Measurements from ENCODE around the gene RAB44. TPM values are rescaled to one million over a fixed set of nuclear protein-coding genes. Genes with fewer than 3 reads are reported as not detected.

The RAB44 gene
- total RNA-seq, 2 experiments from 2014 or later = 0.07 TPM; not detected in 1

DNA sequence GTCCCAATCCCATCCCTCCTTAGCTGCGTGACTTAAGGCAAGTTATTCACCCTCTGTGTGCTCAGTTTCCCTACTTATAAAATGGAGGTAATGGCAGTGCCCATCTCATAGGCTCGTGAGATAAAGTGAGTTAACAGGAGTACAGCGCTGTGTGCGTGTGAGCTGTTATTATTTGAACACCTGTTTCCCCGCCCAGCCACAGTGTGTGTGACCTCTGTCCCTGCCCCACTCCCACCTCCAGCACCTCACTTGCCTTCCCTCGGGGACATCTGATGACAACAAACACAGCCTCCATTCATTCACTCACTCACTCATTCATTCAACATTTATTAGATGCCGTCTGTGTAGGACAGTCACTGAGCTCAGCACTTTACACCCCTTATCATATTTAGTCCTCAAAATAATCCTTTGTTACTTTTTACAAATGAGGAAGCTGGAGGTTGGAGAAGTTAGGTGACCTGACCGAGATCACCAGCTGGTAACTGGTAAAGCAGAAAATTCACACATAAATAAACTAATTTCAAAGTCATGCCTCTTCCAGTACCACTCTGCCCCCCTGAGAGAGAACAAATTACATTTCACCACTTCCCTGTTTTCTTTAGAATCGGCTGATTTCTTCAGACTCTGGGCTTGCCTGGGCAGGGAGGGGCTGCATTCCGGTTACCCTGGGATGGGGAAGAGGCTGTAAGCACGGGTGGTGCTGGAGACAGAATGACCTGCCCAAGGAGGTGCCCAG is 83.0 kb downstream of the RAB44 start:
- ATAC-seq = no peak
- intact Hi-C loops (cut with micrococcal nuclease) = no loop called here
- POLR2A ChIA-PET = no interaction called here
- Mint-ChIP-seq H3K27me3 (peaks cover 1% of the 10 kb centered on the region), H3K27ac (no peak overlapping the region), H3K9me3 (no peaks in the 10 kb centered on the region), H3K4me1 (ENCODE audit: low read depth) (peaks cover 2% of the 10 kb centered on the region), H3K36me3 (ENCODE audit: low read depth) (no peaks in the 10 kb centered on the region), H3K4me3 (no peak overlapping the region)
- TF ChIP-seq, protein P1, sequence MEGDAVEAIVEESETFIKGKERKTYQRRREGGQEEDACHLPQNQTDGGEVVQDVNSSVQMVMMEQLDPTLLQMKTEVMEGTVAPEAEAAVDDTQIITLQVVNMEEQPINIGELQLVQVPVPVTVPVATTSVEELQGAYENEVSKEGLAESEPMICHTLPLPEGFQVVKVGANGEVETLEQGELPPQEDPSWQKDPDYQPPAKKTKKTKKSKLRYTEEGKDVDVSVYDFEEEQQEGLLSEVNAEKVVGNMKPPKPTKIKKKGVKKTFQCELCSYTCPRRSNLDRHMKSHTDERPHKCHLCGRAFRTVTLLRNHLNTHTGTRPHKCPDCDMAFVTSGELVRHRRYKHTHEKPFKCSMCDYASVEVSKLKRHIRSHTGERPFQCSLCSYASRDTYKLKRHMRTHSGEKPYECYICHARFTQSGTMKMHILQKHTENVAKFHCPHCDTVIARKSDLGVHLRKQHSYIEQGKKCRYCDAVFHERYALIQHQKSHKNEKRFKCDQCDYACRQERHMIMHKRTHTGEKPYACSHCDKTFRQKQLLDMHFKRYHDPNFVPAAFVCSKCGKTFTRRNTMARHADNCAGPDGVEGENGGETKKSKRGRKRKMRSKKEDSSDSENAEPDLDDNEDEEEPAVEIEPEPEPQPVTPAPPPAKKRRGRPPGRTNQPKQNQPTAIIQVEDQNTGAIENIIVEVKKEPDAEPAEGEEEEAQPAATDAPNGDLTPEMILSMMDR (IDR thresholded peaks at IDR 0.05) = no peak
- CTCF ChIA-PET = interaction anchor here (0.6 to 17.2 kb wide), 7 partner anchors 15 to 507 kb away, joined by 3 to 477 read pairs (median 3); no protein-coding TSS in a partner anchor
- no peak for DNase-seq

DNA sequence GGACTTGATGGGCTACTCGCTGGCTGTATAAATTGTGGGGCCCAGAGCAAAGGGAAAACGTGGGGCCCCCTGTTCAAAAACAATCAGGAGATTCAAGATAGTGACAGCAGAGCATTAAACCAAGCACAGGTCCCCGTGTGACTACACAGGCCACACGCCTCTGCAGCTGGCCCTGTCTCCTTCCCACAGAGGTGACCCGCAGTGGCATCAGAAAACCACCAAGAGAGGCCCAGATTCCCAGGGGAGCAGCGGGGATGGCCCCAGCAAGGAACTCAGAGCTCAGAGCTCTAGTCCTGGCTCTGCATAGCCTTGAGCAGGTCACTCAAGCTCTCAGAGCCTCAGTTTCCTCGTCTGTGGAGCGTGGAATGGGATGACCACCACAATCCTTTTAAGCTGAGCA is 84.0 kb downstream of the RAB44 start:
- CTCF ChIA-PET = interaction anchor here (1.0 to 17.2 kb wide), 17 partner anchors 10 to 455 kb away, joined by 3 to 477 read pairs (median 7); partner anchors contain the start of genes CDKN1A and PPIL1
- intact Hi-C loops (cut with micrococcal nuclease) = no loop called here
- peaks cover 1% of the 10 kb centered on the region for H3K27me3 Mint-ChIP-seq
- no peak for ATAC-seq
- no peak for DNase-seq
- no peak overlapping the region for H3K4me3 Mint-ChIP-seq
- POLR2A ChIA-PET = interaction anchor here (1.1 to 1.9 kb wide), 5 partner anchors 7 to 173 kb away, joined by 4 to 6 read pairs (median 4); no protein-coding TSS in a partner anchor
- no peak overlapping the region for H3K27ac Mint-ChIP-seq
- no peaks in the 10 kb centered on the region for H3K36me3 Mint-ChIP-seq (ENCODE audit: low read depth)
- TF ChIP-seq, protein P1 (IDR thresholded peaks at IDR 0.05) = no peak
- peaks cover 2% of the 10 kb centered on the region for H3K4me1 Mint-ChIP-seq (ENCODE audit: low read depth)
- no peaks in the 10 kb centered on the region for H3K9me3 Mint-ChIP-seq

Other genes with a start within 250 kb of the RAB44 start
- 10 to 100 TPM; 22.9 to 23.4 TPM for gene STK38, start 150.3 kb upstream of the RAB44 start, total RNA-seq
- 100 to 1,000 TPM; 402 to 404 TPM for gene SRSF3, start 103.5 kb upstream of the RAB44 start, total RNA-seq
- gene CDKN1A, start 19.1 kb upstream of the RAB44 start, total RNA-seq = 10 to 100 TPM; 42.3 to 47.4 TPM
- gene CPNE5, start 141.6 kb downstream of the RAB44 start, total RNA-seq = 1 to 10 TPM in 1 of 2 experiments, under 1 TPM in 1; 0.69 to 1.2 TPM
- 10 to 100 TPM; 34.5 to 35.6 TPM for gene PPIL1, start 177.0 kb downstream of the RAB44 start, total RNA-seq
- 10 to 100 TPM; 24.7 to 29.8 TPM for gene C6orf89, start 188.1 kb downstream of the RAB44 start, total RNA-seq

Data from activated CD8-positive, alpha-beta T cell treated with anti-CD3 and anti-CD28 coated beads for 36 hours (primary cell).